Natural killer cell (primary cell): ENCODE measurements around the gene A4GALT. TPM values are rescaled to one million over a fixed set of nuclear protein-coding genes. Genes with fewer than 3 reads are reported as not detected.

ENCODE experiments used
- ATAC-seq, 3 donors: fragments of 150-1000 bp in 2 of 3; fragments of 200-7000 bp in 1 of 3; cut with Tn5 transposase; 1 replicate in 1 of 3; 2 replicates in 2 of 3; pipeline ENCODE4 v1.10.0; 2021; ENCODE audit warnings: mild to moderate bottlenecking in 2 of 3, moderate library complexity in 2 of 3
- DNase-seq, 2 donors: peaks; one replicate each; pipeline versions ENCODE4 v3.0.0 to v3.0.0-alpha.2; 2013 to 2021; ENCODE audit warnings: mixed read lengths in 1 of 2
- H3K27ac ChIP-seq: one replicate; pipeline ENCODE4 v1.5.1; 2013; ENCODE audit warnings: mild to moderate bottlenecking, low read length
- H3K27me3 ChIP-seq: one replicate; pipeline ENCODE4 v1.6.1; 2013; ENCODE audit warnings: low read length; ENCODE audit not compliant: control insufficient read depth, insufficient read depth
- H3K36me3 ChIP-seq: one replicate; pipeline ENCODE4 v1.6.1; 2013; ENCODE audit warnings: low read length; ENCODE audit not compliant: control insufficient read depth, insufficient read depth
- H3K4me1 ChIP-seq: one replicate; pipeline ENCODE4 v1.6.1; 2013; ENCODE audit warnings: low read length; ENCODE audit not compliant: control insufficient read depth, insufficient read depth
- H3K4me3 ChIP-seq: one replicate; pipeline ENCODE4 v1.5.1; 2013; ENCODE audit warnings: low read length
- H3K9me3 ChIP-seq: one replicate; pipeline ENCODE4 v1.6.1; 2013; ENCODE audit warnings: low read length; ENCODE audit not compliant: control insufficient read depth, insufficient read depth
- H3K27ac Mint-ChIP-seq, 2 donors: one replicate each; pipeline ENCODE4 v1.8.0; 2022; ENCODE audit warnings: mild to moderate bottlenecking in 2 of 2, mixed read lengths in 2 of 2, moderate library complexity in 1 of 2
- H3K27me3 Mint-ChIP-seq, 2 donors: one replicate each; pipeline ENCODE4 v1.8.0; 2022; ENCODE audit warnings: low read depth in 2 of 2, mixed read lengths in 2 of 2
- H3K36me3 Mint-ChIP-seq: one replicate; pipeline ENCODE4 v1.8.0; 2022; ENCODE audit warnings: mixed read lengths
- H3K4me1 Mint-ChIP-seq, 2 donors: one replicate each; pipeline ENCODE4 v1.8.0; 2022; ENCODE audit warnings: mixed read lengths in 2 of 2
- H3K4me3 Mint-ChIP-seq: one replicate; pipeline ENCODE4 v1.8.0; 2022; ENCODE audit warnings: mild to moderate bottlenecking, moderate library complexity, mixed read lengths
- H3K9me3 Mint-ChIP-seq, 2 donors: one replicate each; pipeline ENCODE4 v1.8.0; 2022; ENCODE audit warnings: mixed read lengths in 2 of 2
- CTCF ChIP-seq: fragments of 200-600 bp; IDR thresholded peaks from one replicate; pipeline ENCODE4 v1.8.0; 2022; ENCODE audit warnings: antibody characterized with exemption
- WGBS: methylation state at CpG from one replicate; pipeline ENCODE4 v1.1.7; 2013; ENCODE audit warnings: missing lambda C conversion rate; ENCODE audit not compliant: insufficient coverage; 5-methylcytosine and 5-hydroxymethylcytosine counted together
- intact Hi-C: fragments of 100-400 bp; cut with micrococcal nuclease; formaldehyde crosslinking; loops from one replicate; pipeline ENCODE4 v1.14.2; 2022
- total RNA-seq, 4 donors: library from RNA; stranded (reverse); fragments of 120-200 nt in 1 of 4; gene quantifications; one replicate each; pipeline versions ENCODE4 v1.2.3 to v1.2.4, GENCODE V29; 2013 to 2022

Gene A4GALT
- total RNA-seq, 3 donors from 2014 or later (not counting 1 experiment from before 2014, with no cell fraction given) = 0.26 TPM; not detected in 2

GRCh38 chr22:42732081-42732480 is 11.4 kb upstream of the A4GALT start:
- H3K4me1 ChIP-seq = no peaks in the 10 kb centered on the region
- Mint-ChIP-seq H3K27ac (no peak overlapping the region), H3K9me3 (no peaks in the 10 kb centered on the region), H3K36me3 (no peaks in the 10 kb centered on the region), H3K4me3 (no peak overlapping the region), H3K4me1 (no peaks in the 10 kb centered on the region), H3K27me3 (peaks cover 6 to 17% of the 10 kb centered on the region in 2 donors)
- DNase-seq = no peak
- TF ChIP-seq CTCF = no peak
- H3K27ac ChIP-seq = no peak overlapping the region
- H3K9me3 ChIP-seq = no peaks in the 10 kb centered on the region
- intact Hi-C loops = no loop called here
- WGBS = 90% methylated on average over 6 of the region's 6 CpGs
- no peaks in the 10 kb centered on the region for H3K27me3 ChIP-seq
- ATAC-seq = no peak
- no peak overlapping the region for H3K4me3 ChIP-seq
- no peaks in the 10 kb centered on the region for H3K36me3 ChIP-seq

GRCh38 chr22:42726811-42727210 is 6.1 kb upstream of the A4GALT start:
- no peaks in the 10 kb centered on the region for H3K4me1 ChIP-seq
- WGBS = 88% methylated on average over 6 of the region's 6 CpGs
- Mint-ChIP-seq H3K4me3 (no peak overlapping the region), H3K4me1 (peaks cover 0 to 1% of the 10 kb centered on the region in 2 donors), H3K9me3 (no peaks in the 10 kb centered on the region), H3K36me3 (no peaks in the 10 kb centered on the region), H3K27ac (no peak overlapping the region), H3K27me3 (peaks cover 22% of the 10 kb centered on the region in 2 donors)
- TF ChIP-seq CTCF = no peak
- no peak overlapping the region for H3K4me3 ChIP-seq
- no peaks in the 10 kb centered on the region for H3K36me3 ChIP-seq
- ATAC-seq (no peak), DNase-seq (no peak)
- no peak overlapping the region for H3K27ac ChIP-seq
- no peaks in the 10 kb centered on the region for H3K9me3 ChIP-seq
- intact Hi-C loops = no loop called here
- H3K27me3 ChIP-seq = peaks cover 2% of the 10 kb centered on the region

DNA sequence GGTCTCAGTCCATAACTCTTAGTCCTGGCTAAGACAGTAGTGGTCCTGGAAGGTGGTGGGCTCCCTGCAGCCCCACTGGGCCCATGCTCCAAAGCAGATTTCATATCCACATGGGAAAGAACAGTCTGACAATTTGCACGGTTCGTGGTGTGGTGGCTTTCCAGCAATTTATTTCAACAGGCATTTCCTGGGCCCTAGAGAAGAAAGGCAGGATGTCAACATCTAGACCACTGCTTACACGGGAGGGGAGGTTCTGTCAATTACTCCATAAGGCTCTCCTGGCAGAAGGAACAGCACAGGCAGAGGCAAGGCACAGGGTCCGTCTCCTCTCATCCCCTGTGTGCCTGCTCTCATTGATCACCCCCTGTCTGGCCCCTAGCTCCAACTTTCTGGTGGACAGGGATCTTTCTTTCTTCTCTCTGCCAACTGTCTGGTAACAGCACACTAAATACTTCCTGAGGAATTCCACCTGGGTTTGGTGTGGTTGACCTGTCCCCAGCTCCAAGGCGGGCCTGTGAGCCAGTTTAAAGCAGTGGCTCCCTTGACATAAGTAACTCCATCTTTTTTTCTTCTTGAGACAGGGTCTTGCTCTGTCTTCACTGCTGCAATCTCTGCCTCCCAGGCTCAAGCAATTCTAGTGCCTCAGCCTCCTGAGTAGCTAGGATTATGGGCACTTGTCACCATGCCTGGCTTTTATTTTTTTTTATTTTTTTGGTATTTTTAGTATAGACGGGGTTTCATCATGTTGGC is 5.1 kb upstream of the A4GALT start:
- Mint-ChIP-seq H3K27me3 (peaks cover 23 to 32% of the 10 kb centered on the region in 2 donors), H3K4me3 (no peak overlapping the region)
- no peaks in the 10 kb centered on the region for H3K9me3 ChIP-seq

More for the DNA sequence above, 5.1 kb upstream of the A4GALT start:
- no peaks in the 10 kb centered on the region for H3K36me3 Mint-ChIP-seq
- Histone ChIP-seq H3K4me3 (no peak overlapping the region), H3K36me3 (no peaks in the 10 kb centered on the region), H3K27me3 (peaks cover 9% of the 10 kb centered on the region), H3K4me1 (peaks cover 4% of the 10 kb centered on the region), H3K27ac (no peak overlapping the region)
- no peak for DNase-seq
- peaks cover 6 to 11% of the 10 kb centered on the region in 2 donors for H3K4me1 Mint-ChIP-seq
- no peak for ATAC-seq
- no peak for TF ChIP-seq CTCF
- 71% methylated on average over 6 of the region's 6 CpGs for WGBS
- no peaks in the 10 kb centered on the region for H3K9me3 Mint-ChIP-seq
- no peak overlapping the region for H3K27ac Mint-ChIP-seq
- intact Hi-C loops = no loop called here
